Mucosa of descending colon (tissue), 3 donors: ENCODE measurements around the gene SMIM1. TPM values are rescaled to one million over a fixed set of nuclear protein-coding genes. Genes with fewer than 3 reads are reported as not detected.

Source experiments
- ATAC-seq: fragments of 200-7000 bp; cut with Tn5 transposase; one replicate; pipeline ENCODE4 v1.9.1; 2020; ENCODE audit warnings: mild to moderate bottlenecking, moderate library complexity
- DNase-seq, 3 donors: peaks; one replicate each; pipeline ENCODE4 v3.0.0-alpha.2; 2020
- H3K36me3 ChIP-seq: fragments of 200-600 bp; one replicate; pipeline ENCODE4 v1.8.0; 2021; ENCODE audit warnings: low read depth, mild to moderate bottlenecking
- H3K4me1 ChIP-seq: fragments of 200-600 bp; one replicate; pipeline ENCODE4 v1.8.0; 2021; ENCODE audit warnings: low read depth, mild to moderate bottlenecking
- H3K4me3 ChIP-seq: fragments of 200-600 bp; one replicate; pipeline ENCODE4 v1.8.0; 2021; ENCODE audit warnings: mild to moderate bottlenecking
- H3K9me3 ChIP-seq: fragments of 200-600 bp; one replicate; pipeline ENCODE4 v1.8.0; 2021; ENCODE audit warnings: mild to moderate bottlenecking
- intact Hi-C, 2 donors: fragments of 100-400 bp; cut with DNase I in 1 of 2; cut with micrococcal nuclease in 1 of 2; formaldehyde crosslinking; loops; one replicate each; pipeline versions ENCODE4 v1.11.0 to v1.11.1; 2022; cut with DNase I, micrococcal nuclease
- total RNA-seq, 3 donors: library from RNA; stranded (reverse); fragmentation: NEBNext Ultra II Directional in 2 of 3; extraction: Animal tissue kit (Norgen Biotek cat#: 25700) in 2 of 3; gene quantifications; one replicate each; pipeline versions ENCODE4 v1.2.1 to v1.2.4, GENCODE V29; 2021 to 2023
- TF ChIP-seq, protein P1 (sequence below): fragments of 200-600 bp; IDR thresholded peaks from one replicate; pipeline ENCODE4 v1.8.0; 2022; ENCODE audit warnings: antibody characterized with exemption, mild to moderate bottlenecking
- donor health status: DM: no; HTN: no; CAD: no; lungs with moderate emphysema.
- donor health status: DM: no; HTN: no; CAD: no.
- donor health status: DM: no; HTN: yes; CAD: no.

SMIM1 gene
- total RNA-seq, 3 donors from 2014 or later = 1.6 to 16.1 (median 2.6) TPM

- TF ChIP-seq, protein P1, sequence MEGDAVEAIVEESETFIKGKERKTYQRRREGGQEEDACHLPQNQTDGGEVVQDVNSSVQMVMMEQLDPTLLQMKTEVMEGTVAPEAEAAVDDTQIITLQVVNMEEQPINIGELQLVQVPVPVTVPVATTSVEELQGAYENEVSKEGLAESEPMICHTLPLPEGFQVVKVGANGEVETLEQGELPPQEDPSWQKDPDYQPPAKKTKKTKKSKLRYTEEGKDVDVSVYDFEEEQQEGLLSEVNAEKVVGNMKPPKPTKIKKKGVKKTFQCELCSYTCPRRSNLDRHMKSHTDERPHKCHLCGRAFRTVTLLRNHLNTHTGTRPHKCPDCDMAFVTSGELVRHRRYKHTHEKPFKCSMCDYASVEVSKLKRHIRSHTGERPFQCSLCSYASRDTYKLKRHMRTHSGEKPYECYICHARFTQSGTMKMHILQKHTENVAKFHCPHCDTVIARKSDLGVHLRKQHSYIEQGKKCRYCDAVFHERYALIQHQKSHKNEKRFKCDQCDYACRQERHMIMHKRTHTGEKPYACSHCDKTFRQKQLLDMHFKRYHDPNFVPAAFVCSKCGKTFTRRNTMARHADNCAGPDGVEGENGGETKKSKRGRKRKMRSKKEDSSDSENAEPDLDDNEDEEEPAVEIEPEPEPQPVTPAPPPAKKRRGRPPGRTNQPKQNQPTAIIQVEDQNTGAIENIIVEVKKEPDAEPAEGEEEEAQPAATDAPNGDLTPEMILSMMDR = no peak
- intact Hi-C loops = no loop called here
- DNase-seq = peak; percentile 38 to 53 (median 50)
Measured at GRCh38 chr1:3785456-3786157, 13.1 kb downstream of the SMIM1 start.

DNA sequence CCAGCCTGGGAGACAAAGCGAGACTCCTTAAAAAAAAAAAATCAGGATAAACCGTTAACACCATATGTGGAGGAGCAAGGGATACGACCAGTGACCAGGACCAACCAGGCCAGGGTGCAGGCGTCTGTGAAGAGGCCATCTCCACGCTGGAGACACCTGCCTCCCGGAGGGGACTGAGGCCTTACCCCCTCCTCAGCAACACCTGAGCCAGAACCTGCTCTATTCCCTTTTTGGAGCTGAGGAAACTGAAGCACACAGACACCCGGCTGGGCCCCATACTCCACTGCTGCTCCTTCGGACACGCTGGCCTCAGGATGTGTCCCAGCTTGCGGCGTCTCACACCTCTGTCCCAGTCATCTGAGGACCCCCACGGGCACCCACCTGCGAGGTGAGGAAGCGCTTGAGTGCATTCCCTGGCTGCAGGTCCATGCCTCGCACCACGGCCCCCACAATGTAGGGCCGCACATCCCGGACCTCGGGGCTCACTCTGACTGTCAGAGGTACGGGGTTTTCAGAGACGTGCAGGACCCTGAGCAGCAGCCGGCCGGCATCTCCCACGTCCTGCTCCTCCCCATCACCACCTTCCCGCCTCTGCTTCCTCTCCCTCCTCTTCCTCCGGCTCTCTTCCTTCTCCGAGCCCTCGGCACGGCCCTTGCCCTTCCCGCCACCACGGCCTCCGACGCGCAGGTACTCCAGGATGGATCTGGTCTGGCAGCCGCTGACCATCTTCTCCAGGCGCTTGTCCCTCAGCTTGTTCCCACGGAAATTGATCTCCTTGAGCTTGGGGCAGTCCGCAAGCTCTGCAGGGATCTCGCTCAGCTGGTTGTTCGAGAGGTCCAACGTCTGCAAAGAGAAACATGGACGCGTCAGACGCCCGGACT, 14.2 kb downstream of the SMIM1 start:
- H3K36me3 ChIP-seq = peaks cover 17% of the 10 kb centered on the region
- no peak for ATAC-seq

More at GRCh38 chr1:3785456-3786157, 13.1 kb downstream of the SMIM1 start:
- H3K4me1 ChIP-seq = no peaks in the 10 kb centered on the region
- ATAC-seq = peak; percentile 72
- H3K36me3 ChIP-seq = peaks cover 17% of the 10 kb centered on the region
- no peak overlapping the region for H3K4me3 ChIP-seq
- no peaks in the 10 kb centered on the region for H3K9me3 ChIP-seq

DNA sequence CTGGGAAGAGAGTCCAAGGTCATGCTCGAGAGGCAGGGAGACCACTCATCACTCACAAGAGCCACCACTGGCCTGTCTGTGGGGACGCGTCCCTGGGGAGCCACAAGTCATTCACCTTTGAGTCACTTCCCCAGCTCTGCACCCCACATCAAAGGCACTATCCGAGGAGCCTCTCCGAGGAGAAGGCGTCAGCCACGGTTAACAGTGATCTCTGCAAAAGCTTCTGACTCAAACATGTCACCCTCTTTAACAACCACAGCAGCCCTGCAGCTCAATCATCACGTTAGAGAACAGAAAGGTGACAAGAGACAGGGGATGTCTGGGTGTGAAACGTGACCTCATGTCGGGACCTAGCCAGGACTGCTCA, 14.8 kb downstream of the SMIM1 start:
- H3K36me3 ChIP-seq = peaks cover 17% of the 10 kb centered on the region
- TF ChIP-seq, protein P1 = no peak
- H3K4me1 ChIP-seq = no peaks in the 10 kb centered on the region
- no peak overlapping the region for H3K4me3 ChIP-seq
- intact Hi-C loops = no loop called here
- no peak for DNase-seq
- H3K9me3 ChIP-seq = no peaks in the 10 kb centered on the region
- no peak for ATAC-seq

More for the DNA sequence above, 14.2 kb downstream of the SMIM1 start:
- Histone ChIP-seq H3K4me1 (no peaks in the 10 kb centered on the region), H3K9me3 (no peaks in the 10 kb centered on the region), H3K4me3 (no peak overlapping the region)
- TF ChIP-seq, protein P1 = no peak
- DNase-seq = peak in 1 of 3 donors; percentile 43
- intact Hi-C loops = no loop called here

DNA sequence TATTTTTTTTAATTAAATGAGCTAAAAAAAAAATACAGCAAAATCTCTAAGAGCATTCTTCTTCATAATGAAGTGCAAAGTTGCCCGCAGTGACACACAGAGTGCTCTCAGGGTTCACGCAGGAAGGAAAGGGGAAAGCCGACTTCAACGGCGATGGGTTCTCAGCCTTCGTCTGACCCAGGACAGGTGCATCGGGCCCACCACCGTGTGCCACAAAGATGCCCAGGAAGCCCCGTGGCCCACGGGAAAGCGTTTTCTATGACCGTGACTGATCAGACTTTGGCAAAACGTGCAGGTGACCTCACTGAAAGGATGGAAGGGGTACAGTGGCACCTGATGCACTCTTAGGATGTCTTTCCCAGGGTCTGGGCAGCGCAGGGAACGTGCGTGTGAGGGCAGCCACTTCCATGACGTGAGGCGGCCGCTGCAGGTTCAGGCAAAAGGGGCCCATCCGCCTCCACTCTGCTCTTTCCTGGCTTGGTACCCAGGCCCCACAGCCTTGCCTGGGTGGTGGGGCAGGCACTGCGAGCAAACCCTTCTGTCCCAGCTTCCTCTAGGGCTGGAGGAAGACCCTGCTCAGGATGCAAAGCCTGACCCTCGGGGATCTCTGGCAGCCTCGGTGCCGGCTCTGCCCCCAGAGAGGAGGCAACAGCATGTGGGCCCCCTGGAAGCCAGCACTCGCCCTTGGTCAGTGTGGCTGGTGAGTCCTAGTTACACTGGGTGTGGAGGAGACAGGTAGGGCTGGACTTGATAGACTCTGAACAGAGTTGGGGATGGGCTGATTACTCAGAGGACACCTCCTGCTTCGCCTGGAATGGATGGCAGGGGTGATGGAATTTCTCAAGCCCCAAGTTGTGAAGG, 15.4 kb downstream of the SMIM1 start:
- intact Hi-C loops = no loop called here
- ATAC-seq (no peak), DNase-seq (peak in 1 of 3 donors; percentile 27)
- H3K36me3 ChIP-seq = peaks cover 10% of the 10 kb centered on the region
- no peaks in the 10 kb centered on the region for H3K9me3 ChIP-seq
- H3K4me3 ChIP-seq = no peak overlapping the region
- peaks cover 3% of the 10 kb centered on the region for H3K4me1 ChIP-seq
- TF ChIP-seq, protein P1 = no peak

DNA sequence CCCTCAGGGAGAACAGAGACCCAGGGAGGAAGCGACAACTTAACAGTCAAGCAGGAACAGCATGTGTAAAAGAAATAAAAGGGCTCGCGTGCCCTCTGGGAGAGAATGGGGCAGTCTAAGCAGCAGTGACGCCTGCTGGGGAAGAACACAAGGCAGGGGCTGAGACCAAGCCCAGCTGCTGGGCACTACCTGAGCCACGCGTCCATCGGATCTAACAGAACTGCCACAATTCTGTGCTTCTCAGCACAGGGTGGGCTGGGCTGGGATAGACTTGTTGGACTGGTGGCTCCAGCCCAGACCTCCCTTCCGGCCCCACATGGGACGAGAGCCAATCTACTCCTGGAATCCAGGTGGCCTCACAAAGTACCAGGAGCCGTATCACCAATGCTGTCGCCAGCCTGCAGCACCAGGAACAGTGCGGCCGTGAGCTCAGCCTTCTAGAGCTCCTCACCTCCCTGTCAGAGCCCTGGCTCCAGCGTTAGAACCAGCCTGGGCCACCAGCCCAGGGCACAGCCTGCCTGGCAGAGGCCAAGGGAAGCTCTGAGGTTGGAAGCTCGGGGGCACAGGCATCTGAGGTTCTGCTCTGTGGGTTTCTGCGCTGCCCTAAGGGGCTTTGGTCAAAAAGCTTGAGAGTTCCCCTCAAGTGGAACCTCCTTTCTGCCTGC, 16.3 kb downstream of the SMIM1 start:
- intact Hi-C loops = no loop called here
- Histone ChIP-seq H3K4me1 (peaks cover 5% of the 10 kb centered on the region), H3K36me3 (peaks cover 7% of the 10 kb centered on the region)

More for the DNA sequence above, 16.3 kb downstream of the SMIM1 start:
- no peak for DNase-seq
- Histone ChIP-seq H3K9me3 (no peaks in the 10 kb centered on the region), H3K4me3 (no peak overlapping the region)
- no peak for ATAC-seq
- TF ChIP-seq, protein P1 = no peak
